CD4-positive, alpha-beta T cell treated with Interleukin-2 at 100 ng/mL for 4 hours (primary cell): Measurements from ENCODE around the gene PTGER4.
"Not testable (repeated sequence)": the region's sequence is repeated elsewhere in the genome, so short reads cannot be mapped to it uniquely, and the experiment has no call there.

ENCODE experiments used
- DNase-seq: peaks from one replicate; pipeline ENCODE4 v3.0.0-alpha.2; 2020; ENCODE audit warnings: low spot score

The PTGER4 gene

GRCh38 chr5:40679913-40680681, at the start of gene PTGER4:
Gene PTGER4 (plus strand): TSS chr5:40679915. CDS start chr5:40680994, 1,079 bp downstream.
- no peak for DNase-seq

DNA sequence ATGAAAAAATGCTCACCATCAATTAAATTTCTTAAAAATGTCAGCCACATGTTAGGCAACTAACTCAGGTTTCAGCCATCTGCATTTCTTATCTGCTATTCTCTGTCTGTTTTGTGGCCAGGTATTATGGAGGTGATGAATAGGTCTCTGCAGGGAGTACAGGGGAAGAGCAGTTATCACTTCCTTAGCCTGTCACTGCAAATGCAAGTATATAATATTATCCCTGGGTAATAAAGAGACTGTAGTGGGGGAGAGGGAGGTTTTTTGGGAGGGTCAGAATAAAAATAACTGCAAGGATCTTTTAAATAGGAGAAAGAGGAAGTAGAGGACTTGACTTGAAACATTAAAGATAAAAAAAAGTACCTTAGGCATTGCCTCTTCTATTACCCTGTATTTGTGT, 49.6 kb upstream of the PTGER4 start:
- no peak for DNase-seq

DNA sequence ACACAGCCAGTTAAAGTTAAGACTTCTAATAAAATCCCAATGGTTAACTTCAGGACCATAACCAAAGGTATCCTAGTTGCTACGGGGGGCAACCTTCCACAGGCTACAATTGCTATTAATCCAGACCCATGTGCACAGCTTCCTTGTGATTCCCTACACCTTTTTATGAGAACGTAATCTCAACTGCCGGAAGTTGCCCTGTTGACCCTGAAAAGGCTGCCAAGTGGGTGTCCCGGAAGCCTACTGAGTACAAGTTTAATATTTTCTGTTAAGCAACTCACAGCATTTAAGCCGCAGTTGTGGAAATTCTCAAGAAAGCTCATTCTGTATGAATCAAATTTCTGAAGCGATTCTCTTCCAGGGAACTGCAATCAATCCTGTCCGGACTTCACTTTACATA, 48.5 kb upstream of the PTGER4 start:
- no peak for DNase-seq

DNA sequence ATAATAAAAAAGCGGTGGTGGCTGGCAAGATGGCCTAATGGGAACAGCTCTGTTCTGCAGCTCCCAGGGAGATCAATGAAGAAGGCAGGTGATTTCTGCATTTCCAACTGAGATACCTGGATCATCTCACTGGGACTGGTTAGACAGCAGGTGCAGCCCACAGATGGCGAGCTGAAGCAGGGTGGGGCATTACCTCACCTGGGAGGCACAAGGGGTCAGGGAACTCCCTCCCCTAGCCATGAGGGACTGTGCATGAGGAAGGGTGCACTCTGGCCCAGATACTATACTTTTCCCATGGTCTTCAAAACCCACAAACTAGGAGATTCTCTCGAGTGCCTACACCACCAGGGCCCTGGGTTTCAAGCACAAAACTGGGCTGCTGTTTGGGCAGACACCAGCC, 45.6 kb upstream of the PTGER4 start:
- DNase-seq, result no peak

GRCh38 chr5:40634593-40634992, 45.1 kb upstream of the PTGER4 start:
- DNase-seq, result no peak

- not testable (repeated sequence) for DNase-seq
Observed at GRCh38 chr5:40639531-40639930, 40.2 kb upstream of the PTGER4 start.

DNA sequence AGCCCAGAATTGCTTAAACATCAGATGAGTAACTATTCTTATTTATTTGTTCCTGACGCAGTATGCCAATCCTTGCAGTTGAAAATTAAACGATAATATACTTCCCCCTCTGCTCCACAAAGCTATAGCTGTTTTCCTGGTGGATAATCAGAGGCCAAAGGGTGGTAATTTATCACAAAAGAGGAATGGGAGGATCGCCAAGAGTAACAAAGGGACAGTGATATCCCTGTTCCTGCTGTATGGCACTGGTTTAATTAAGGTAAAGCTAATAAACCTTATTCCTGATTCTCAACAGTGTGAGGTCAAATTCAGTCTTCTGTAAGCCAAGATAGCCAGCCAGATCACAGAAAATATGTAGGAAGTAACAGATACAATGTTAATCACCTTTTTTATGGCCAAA, 33.4 kb upstream of the PTGER4 start:
- no peak for DNase-seq

DNA sequence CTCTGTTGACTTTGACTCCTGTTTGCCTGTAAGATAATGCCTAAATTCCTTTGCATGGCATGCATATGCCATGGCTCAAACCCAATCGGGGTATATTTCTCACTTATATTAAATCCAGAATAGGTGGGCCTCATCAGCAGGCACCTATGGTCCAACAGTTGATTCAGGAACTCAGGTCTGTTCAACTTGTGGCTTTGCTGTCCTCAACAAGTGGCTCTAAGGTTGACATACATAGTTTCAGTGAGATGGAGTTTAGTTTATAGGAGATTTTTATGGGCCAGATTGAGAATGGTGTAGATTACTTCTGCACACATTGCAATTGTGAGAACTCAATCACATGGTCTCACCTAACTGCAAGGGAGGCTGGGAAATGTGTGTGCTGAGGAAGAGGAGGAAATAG, 31.6 kb upstream of the PTGER4 start:
- DNase-seq, result no peak

GRCh38 chr5:40649463-40650030, 30.2 kb upstream of the PTGER4 start:
- DNase-seq, result no peak

- no peak for DNase-seq
Observed at GRCh38 chr5:40651201-40651600, 28.5 kb upstream of the PTGER4 start.

GRCh38 chr5:40652441-40653220, 27.1 kb upstream of the PTGER4 start:
- DNase-seq, result peak; percentile 40

DNA sequence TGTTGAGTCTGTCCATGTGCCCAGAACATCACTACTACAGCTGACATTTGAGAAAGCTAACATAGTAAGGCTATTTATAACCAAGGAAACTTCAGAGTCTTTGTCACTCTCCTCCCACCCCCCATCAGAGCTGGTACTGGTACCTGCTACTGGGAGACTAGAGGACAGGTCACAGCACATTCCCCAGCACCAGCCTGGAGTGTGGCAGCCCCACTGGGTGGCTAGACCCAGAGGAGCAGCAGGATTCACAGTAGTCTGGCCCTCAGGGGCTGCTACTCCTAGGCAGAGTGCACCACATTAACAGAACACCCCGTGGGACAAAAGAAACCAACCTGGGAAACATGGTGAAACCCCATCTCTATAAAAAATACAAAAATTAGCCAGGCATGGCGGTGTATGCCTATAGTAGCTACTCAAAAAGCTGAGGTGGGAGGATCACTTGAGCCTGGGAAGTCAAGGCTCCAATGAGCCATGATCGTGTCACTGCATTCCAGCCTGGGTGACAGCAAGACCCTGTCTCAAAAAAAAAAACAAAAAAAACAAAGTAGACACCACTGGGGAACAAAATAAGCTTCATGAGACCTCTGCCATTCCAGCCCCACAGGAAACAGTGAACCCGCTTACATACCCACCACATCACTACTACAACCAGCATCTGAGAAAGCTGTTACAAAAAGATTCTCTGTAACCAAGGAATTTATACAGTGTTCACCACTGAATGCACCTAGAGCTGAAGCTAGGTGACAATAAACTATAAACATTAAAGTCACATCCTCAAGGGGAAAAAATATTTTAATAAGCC, 26.3 kb upstream of the PTGER4 start:
- DNase-seq, result peak; percentile 38

DNA sequence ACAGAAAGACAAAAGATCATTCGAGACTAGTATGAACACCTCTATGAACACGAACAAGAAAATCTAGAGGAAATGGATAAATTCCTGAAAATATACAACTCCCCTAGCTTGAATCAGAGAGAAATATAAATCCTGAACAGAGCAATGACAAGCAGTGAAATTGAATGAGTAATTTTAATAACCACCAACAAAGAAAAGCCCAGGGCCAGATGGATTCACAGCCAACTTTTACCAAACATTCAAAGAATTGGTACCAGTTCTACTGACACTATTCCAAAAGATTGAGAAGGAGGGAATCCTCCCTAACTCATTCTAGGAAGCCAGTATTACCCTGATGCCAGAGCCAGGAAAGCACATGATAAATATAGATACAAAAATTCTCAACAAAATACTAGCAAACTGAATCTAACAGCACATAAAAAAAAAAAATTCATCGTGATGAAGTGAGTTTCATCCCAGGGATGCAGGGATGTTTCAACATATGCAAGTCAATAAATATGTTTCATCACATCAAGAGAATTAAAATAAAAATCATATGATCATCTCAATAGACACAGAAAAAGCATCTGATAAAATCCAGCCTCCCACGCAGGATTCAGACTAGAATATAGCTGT, 25.2 kb upstream of the PTGER4 start:
- no peak for DNase-seq

DNA sequence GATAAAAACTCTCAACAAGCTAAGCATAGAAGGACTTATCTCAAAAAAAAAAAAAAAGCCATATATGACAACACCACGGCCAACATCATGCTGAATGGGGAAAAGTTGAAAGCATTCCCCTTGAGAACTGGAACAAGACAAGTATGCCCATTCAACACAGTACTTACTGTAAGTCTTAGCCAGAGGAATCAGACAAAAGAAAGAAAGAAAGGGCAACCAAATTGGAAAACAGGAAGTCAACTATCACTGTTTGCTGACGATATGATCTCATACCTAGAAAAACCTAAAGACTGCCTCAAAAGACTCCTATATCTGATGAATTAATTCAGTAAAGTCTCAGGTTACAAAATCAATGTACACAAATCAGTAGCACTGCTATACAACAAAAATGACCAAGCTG, 24.6 kb upstream of the PTGER4 start:
- peak; percentile 45 for DNase-seq

- DNase-seq, result not testable (repeated sequence)
Observed at GRCh38 chr5:40656091-40656490, 23.6 kb upstream of the PTGER4 start.

- no peak for DNase-seq
Observed at GRCh38 chr5:40656766-40657165, 22.9 kb upstream of the PTGER4 start.

DNA sequence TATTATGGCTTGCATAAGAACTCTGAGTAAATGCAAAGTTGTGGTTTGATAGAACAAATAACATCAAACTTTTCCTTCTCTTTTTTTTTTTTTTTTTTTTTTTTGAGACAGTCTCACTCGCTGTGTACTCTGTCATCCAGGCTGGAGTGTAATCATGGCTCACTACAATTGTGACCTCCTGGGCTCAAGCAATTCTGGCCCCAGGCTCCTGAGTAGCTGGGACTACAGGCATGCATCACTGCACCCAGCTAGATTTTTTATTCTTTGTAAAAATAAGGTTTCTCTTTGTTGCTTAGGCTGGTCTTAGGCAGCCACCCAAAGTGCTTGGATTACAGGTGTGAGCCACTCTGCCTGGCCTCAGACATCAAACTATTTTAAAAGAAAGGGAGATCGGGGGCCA, 19.0 kb upstream of the PTGER4 start:
- DNase-seq, result no peak

DNA sequence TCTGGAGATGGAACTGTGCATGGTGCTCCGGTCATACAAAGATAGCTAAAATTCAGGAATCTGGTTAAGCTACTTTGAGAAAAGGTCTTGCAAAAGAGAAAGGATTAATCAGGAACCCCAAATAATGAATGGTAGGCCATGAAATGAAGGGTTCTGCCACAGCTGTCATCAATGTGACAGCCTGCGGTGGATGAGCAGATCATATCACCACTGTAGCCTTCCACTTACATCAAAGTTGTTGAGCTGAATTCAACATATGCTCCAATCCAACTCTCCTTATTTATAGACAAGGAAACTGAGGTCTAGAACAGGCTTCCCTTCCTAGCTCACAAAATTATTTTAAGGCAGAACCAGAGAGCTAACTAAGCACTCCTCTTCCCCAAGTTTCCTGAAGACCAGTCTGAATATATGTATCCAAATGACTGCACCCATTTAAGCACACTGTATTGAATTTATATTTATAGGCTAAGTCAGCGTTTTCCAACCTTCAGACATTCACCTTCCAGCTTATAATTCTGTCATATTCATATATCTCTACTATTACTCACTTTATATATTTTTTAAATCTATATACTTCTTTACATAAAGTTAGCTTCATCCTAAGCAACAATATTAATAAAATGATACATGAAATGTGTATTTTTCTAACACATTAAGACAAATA, 13.9 kb upstream of the PTGER4 start:
- DNase-seq, result no peak

- DNase-seq, result no peak
Observed at GRCh38 chr5:40666657-40667056, 13.1 kb upstream of the PTGER4 start.

DNA sequence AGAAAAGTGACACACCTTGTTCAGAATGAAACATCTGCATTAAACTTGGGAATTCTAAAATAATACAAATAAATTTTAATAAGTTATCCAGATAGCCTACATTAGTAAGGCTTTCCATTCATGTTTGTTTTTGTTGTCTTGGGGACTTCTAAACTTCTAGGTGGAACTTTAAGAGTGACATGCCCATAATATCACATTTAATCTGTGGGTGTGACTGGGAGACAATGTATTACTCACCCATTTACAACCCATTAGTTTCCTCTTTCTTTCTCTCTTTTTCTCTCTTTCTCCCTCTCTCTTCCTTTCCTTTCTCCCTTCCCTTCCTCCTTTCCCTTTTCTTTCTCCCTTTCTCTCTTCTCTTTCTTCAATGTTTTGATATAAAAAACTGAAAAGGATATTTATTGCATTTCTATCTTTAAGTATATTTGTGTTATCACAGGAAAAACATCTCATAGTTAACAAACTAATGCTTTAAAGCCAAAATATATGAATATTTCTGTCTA, 12.5 kb upstream of the PTGER4 start:
- no peak for DNase-seq
